Gastroesophageal sphincter (tissue), 4 donors: Measurements from ENCODE around the gene WFIKKN2. TPM values are rescaled to one million over a fixed set of nuclear protein-coding genes. Genes with fewer than 3 reads are reported as not detected.

Experiments used
- ATAC-seq: fragments of 150-250 bp; one replicate; pipeline ENCODE4 v1.9.1; 2016; ENCODE audit warnings: mild to moderate bottlenecking, moderate library complexity
- H3K27ac ChIP-seq, 4 donors: fragments of 200-600 bp; sonication (generic) in 3 of 4; 1 replicate in 3 of 4; 2 replicates in 1 of 4; pipeline ENCODE4 v1.5.1; 2016 to 2019
- H3K27me3 ChIP-seq: fragments of 200-600 bp; sonication (generic); one replicate; pipeline ENCODE4 v1.5.1; 2019
- H3K36me3 ChIP-seq, 2 donors: fragments of 200-600 bp; sonication (generic); one replicate each; pipeline ENCODE4 v1.5.1; 2019; ENCODE audit warnings: control low read depth in 1 of 2
- H3K4me1 ChIP-seq, 3 donors: fragments of 200-600 bp; sonication (generic); 1 replicate in 2 of 3; 2 replicates in 1 of 3; pipeline ENCODE4 v1.5.1; 2016 to 2019; ENCODE audit warnings: control low read depth in 2 of 3
- H3K4me3 ChIP-seq, 2 donors: fragments of 200-600 bp; sonication (generic); one replicate each; pipeline ENCODE4 v1.5.1; 2019; ENCODE audit warnings: mild to moderate bottlenecking in 1 of 2, moderate library complexity in 1 of 2
- H3K9me3 ChIP-seq, 3 donors: fragments of 200-600 bp; sonication (generic); one replicate each; pipeline ENCODE4 v1.5.1; 2017 to 2019; ENCODE audit warnings: control low read depth in 2 of 3
- EP300 ChIP-seq: sonication (generic); formaldehyde crosslinking; IDR thresholded peaks from one replicate; pipeline ENCODE4 v1.6.1; 2017; ENCODE audit warnings: antibody characterized with exemption, mild to moderate bottlenecking
- POLR2A ChIP-seq, 2 donors: fragments of 450-650 bp; IDR thresholded peaks; one replicate each; pipeline ENCODE4 v1.6.1; 2017; ENCODE audit warnings: antibody characterized with exemption in 2 of 2, mild to moderate bottlenecking in 2 of 2, moderate library complexity in 1 of 2
- POLR2AphosphoS5 ChIP-seq: sonication (generic); formaldehyde crosslinking; IDR thresholded peaks from one replicate; pipeline ENCODE4 v1.6.1; 2017; ENCODE audit warnings: antibody characterized with exemption
- WGBS, 2 donors: methylation state at CpG; one replicate each; pipeline ENCODE4 v1.1.5; 2018; ENCODE audit warnings: low coverage in 1 of 2; 5-methylcytosine and 5-hydroxymethylcytosine counted together
- total RNA-seq, 4 donors: library from RNA; depleted of rRNA; stranded (reverse); fragments of >200 nt; gene quantifications; one replicate each; pipeline ENCODE4 v1.1.0, GENCODE V29; 2016
- TF ChIP-seq, protein P1 (sequence below), 4 experiments: fragments of 200-600 bp in 2 of 4; fragments of 450-650 bp in 2 of 4; sonication (generic) in 1 of 4; IDR thresholded peaks; one replicate each; pipeline ENCODE4 v1.5.1; 2017 to 2019; ENCODE audit warnings: antibody characterized with exemption in 4 of 4, mild to moderate bottlenecking in 2 of 4, moderate library complexity in 2 of 4

WFIKKN2 gene
- total RNA-seq, 4 donors from 2014 or later: 0.16 to 0.69 (median 0.36) TPM

DNA sequence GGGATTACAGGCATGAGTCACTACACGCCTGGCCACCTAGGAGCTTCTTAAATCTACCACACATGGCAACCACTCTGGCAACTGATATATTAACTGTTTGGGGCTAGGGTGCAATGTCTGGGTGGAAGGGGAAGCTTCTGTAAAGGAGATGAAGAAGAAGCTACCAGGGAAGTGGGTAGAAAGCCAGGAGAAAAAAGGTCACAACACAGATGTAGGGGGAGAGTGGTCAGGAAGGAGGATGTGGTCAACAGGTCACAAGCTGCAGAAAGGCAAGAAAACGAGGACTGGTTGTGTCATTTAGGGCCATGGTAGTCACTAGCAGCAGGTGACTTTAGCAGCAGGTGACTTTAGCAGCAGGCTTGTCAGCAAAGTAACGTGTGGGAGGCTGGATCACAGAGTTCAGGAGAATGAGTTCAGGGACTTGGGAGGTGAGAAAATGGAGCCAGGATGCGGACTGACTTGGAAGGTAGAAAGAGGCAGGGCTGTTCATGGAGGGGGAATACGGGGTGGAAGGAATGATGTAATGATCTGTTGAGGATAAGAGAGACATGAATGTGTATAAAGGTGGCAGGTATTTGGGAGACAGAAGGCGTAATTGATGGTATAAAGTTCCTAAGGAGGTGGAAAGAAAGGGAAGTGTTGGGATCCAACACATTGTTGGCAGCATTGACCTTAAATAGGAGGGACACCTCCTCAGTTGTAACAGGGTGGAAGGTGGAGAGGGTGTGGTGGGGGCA is 16.3 kb upstream of the WFIKKN2 start:
- TF ChIP-seq POLR2A (IDR thresholded peaks at IDR 0.05): no peak
- TF ChIP-seq POLR2AphosphoS5: no peak
- TF ChIP-seq, protein P1, sequence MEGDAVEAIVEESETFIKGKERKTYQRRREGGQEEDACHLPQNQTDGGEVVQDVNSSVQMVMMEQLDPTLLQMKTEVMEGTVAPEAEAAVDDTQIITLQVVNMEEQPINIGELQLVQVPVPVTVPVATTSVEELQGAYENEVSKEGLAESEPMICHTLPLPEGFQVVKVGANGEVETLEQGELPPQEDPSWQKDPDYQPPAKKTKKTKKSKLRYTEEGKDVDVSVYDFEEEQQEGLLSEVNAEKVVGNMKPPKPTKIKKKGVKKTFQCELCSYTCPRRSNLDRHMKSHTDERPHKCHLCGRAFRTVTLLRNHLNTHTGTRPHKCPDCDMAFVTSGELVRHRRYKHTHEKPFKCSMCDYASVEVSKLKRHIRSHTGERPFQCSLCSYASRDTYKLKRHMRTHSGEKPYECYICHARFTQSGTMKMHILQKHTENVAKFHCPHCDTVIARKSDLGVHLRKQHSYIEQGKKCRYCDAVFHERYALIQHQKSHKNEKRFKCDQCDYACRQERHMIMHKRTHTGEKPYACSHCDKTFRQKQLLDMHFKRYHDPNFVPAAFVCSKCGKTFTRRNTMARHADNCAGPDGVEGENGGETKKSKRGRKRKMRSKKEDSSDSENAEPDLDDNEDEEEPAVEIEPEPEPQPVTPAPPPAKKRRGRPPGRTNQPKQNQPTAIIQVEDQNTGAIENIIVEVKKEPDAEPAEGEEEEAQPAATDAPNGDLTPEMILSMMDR (IDR thresholded peaks at IDR 0.05): no peak
- TF ChIP-seq EP300: no peak
- Histone ChIP-seq H3K4me1 (peaks cover 0 to 8% (median 0%) of the 10 kb centered on the region in 3 donors), H3K4me3 (no peak overlapping the region), H3K36me3 (no peaks in the 10 kb centered on the region), H3K27ac (no peak overlapping the region), H3K27me3 (no peaks in the 10 kb centered on the region), H3K9me3 (peaks cover 0 to 7% (median 0%) of the 10 kb centered on the region in 3 donors)
- ATAC-seq: no peak
- 64 to 66% methylated on average over 4 to 5 of the region's 6 CpGs for WGBS, 2 donors

DNA sequence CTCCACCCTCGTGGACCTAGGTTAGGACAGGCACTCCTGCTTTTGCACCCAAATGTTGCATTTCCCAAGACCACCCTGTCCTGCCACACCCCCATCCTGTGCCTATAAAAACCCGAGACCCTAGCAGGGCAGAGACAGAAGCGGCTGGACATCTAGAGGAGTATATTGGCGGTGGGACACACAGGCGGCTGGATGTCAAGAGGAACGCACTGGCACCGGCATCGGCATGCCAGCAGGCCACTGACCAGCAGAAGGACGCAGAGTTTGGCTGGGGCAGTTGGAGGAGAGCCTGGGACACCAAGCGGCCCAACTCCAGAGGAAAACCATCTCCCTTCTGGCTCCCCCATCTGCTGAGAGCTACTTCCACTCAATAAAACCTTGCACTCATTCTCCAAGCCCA is 14.7 kb upstream of the WFIKKN2 start:
- H3K4me3 ChIP-seq: no peak overlapping the region
- TF ChIP-seq EP300 (no peak), POLR2AphosphoS5 (no peak), POLR2A (IDR thresholded peaks at IDR 0.05) (no peak)
- TF ChIP-seq, protein P1 (IDR thresholded peaks at IDR 0.05): no peak
- H3K36me3 ChIP-seq: no peaks in the 10 kb centered on the region
- WGBS, 2 donors: 88% methylated on average over 3 of the region's 10 CpGs; no CpG with 5 or more reads in 1 of the 2 donors
- ATAC-seq: no peak
- peaks cover 0 to 8% (median 0%) of the 10 kb centered on the region in 3 donors for H3K4me1 ChIP-seq
- no peaks in the 10 kb centered on the region for H3K27me3 ChIP-seq
- H3K9me3 ChIP-seq: peaks cover 0 to 7% (median 0%) of the 10 kb centered on the region in 3 donors
- H3K27ac ChIP-seq: no peak overlapping the region

DNA sequence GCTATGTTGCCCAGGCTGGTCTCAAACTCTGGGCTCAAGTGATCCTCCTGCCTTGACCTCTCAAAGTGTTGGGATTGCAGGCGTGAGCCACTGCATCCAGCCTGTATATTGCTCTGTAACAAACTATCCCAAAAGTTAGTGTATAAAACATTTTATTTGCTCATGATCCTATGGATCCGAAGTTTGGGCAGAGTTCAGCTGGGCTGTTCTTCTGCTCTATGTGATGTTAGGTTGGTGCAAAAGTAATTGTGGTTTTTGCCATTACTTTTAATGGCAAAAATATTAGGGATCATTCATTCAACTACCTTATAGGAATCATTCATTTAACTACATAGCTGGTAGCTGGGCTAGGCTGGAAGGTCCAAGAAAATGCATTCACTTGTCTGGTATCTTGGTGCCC is 12.8 kb upstream of the WFIKKN2 start:
- H3K27ac ChIP-seq: no peak overlapping the region
- no peaks in the 10 kb centered on the region for H3K36me3 ChIP-seq
- TF ChIP-seq, protein P1 (IDR thresholded peaks at IDR 0.05): no peak
- no peak overlapping the region for H3K4me3 ChIP-seq
- H3K27me3 ChIP-seq: no peaks in the 10 kb centered on the region
- no peak for ATAC-seq
- peaks cover 0 to 2% (median 0%) of the 10 kb centered on the region in 3 donors for H3K4me1 ChIP-seq
- H3K9me3 ChIP-seq: peaks cover 0 to 7% (median 0%) of the 10 kb centered on the region in 3 donors
- 80 to 100% methylated on average over 1 to 2 of the region's 2 CpGs for WGBS, 2 donors

DNA sequence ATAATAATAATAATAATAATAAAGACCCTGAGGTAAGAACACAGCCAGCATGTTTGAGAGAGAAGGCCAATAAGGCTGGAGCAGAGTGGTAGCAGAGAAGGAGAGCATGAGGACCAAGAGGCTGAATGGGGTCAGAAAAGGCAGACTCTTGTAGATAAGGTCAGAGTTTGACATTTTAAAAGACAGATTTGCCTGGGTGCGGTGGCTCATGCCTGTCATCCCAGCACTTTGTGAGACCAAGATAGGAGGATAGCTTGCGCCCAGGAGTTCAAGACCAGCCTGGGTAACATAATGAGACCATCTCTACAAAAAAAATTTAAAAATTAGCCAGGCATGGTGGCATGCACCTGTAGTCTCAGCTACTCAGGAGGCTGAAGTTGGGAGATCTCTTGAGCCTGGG is 11.0 kb upstream of the WFIKKN2 start:
- H3K27ac ChIP-seq: no peak overlapping the region
- no peak for TF ChIP-seq EP300
- TF ChIP-seq POLR2AphosphoS5: no peak
- no peaks in the 10 kb centered on the region for H3K27me3 ChIP-seq
- no peaks in the 10 kb centered on the region for H3K36me3 ChIP-seq
- no peak for ATAC-seq
- WGBS, 2 donors: 64 to 75% methylated on average over 2 of the region's 2 CpGs
- no peaks in the 10 kb centered on the region for H3K4me1 ChIP-seq
- H3K9me3 ChIP-seq: peaks cover 0 to 7% (median 0%) of the 10 kb centered on the region in 3 donors
- H3K4me3 ChIP-seq: no peak overlapping the region

DNA sequence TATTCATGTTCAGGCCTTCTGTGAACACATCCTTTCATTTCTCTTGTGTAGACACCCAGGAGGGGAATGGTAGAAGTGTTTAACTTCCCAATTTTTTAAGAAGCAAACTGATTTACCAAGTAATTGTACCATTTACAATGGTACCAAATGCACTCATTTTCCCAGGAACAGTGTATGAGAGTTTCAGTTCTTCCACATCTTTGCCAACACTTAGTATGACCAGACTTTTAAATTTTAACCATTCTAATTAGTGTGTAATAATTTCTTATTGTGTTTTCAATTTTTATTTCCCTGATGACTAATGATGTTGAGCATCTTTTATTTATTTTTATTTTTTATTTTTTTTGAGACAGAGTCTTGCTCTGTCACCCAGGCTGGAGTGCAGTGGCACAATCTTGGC is 10.2 kb upstream of the WFIKKN2 start:
- no peaks in the 10 kb centered on the region for H3K36me3 ChIP-seq
- H3K27ac ChIP-seq: no peak overlapping the region
- H3K4me3 ChIP-seq: no peak overlapping the region
- H3K9me3 ChIP-seq: peaks cover 0 to 7% (median 0%) of the 10 kb centered on the region in 3 donors
- H3K27me3 ChIP-seq: no peaks in the 10 kb centered on the region
- no peak for TF ChIP-seq POLR2A (IDR thresholded peaks at IDR 0.05)
- no peak for TF ChIP-seq POLR2AphosphoS5
- no peaks in the 10 kb centered on the region for H3K4me1 ChIP-seq
- no peak for ATAC-seq

DNA sequence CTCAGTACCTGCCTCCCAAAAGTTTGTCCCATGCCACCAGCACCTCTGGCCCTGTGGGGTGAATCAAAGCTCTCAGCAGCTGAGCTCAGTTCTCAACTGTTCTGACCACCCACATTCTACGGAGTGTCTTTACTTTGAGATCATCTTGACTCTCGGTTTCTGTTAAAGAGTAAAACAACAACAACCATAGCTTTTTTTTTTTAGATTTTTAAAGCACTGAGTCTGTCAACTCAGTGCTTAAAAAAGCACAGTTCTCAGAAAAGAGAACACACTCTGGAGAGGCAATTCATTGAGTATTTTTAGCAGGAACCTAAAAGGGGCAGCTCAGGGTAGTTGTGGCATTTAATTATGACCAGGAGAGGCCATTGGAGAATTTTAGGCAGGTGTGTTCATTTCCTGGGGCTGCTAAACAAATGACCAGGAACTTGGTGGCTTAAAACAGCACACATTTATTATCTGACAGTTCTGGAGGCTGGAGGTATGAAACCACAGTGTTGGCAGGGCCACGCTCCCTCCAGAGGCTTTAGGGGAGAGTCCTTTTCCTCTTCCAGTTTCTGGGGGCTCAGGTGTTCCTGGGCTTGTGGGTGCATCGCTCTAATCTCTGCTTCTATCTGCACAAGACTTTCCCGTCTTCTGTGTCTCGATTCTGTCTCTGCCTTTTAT is 6.7 kb upstream of the WFIKKN2 start:
- no peak for ATAC-seq
- no peaks in the 10 kb centered on the region for H3K36me3 ChIP-seq
- H3K27ac ChIP-seq: no peak overlapping the region
- TF ChIP-seq, protein P1 (IDR thresholded peaks at IDR 0.05): no peak
- TF ChIP-seq POLR2A (IDR thresholded peaks at IDR 0.05): no peak
- TF ChIP-seq EP300: no peak
- TF ChIP-seq POLR2AphosphoS5: no peak
- H3K4me1 ChIP-seq: peaks cover 0 to 5% (median 0%) of the 10 kb centered on the region in 3 donors
- no peaks in the 10 kb centered on the region for H3K27me3 ChIP-seq
- 85 to 97% methylated on average over 2 to 4 of the region's 6 CpGs for WGBS, 2 donors
- no peak overlapping the region for H3K4me3 ChIP-seq
- H3K9me3 ChIP-seq: no peaks in the 10 kb centered on the region
